Astrocyte (in vitro differentiated cells and primary cell): ENCODE results near the gene L3MBTL1. TPM values are rescaled to one million over a fixed set of nuclear protein-coding genes. Genes with fewer than 3 reads are reported as not detected.

Source experiments
- DNase-seq: peaks from one replicate; pipeline ENCODE4 v3.0.0-alpha.2; 2010; ENCODE audit warnings: low read depth
- FAIRE-seq: peaks from 2 replicates; lab custom pipeline; 2011; peaks lifted over from hg19 to GRCh38; lab: Jason Lieb, UNC
- H2AFZ ChIP-seq: 2 replicates; pipeline ENCODE4 v1.6.0; 2012; ENCODE audit warnings: low read depth, low read length, inconsistent platforms
- H3K27ac ChIP-seq: 2 replicates; pipeline ENCODE4 v1.5.1; 2011; ENCODE audit warnings: low read depth, low read length, inconsistent platforms
- H3K27me3 ChIP-seq: 2 replicates; pipeline ENCODE4 v1.6.0; 2011; ENCODE audit warnings: low read length, inconsistent platforms; ENCODE audit not compliant: insufficient read depth
- H3K36me3 ChIP-seq: 2 replicates; pipeline ENCODE4 v1.5.1; 2011; ENCODE audit warnings: low read length, inconsistent platforms; ENCODE audit not compliant: insufficient read depth
- H3K4me1 ChIP-seq: 2 replicates; pipeline ENCODE4 v1.5.1; 2011; ENCODE audit warnings: low read length, inconsistent platforms; ENCODE audit not compliant: insufficient read depth
- H3K4me2 ChIP-seq: 2 replicates; pipeline ENCODE4 v1.6.0; 2012; ENCODE audit warnings: low read length, inconsistent platforms
- H3K4me3 ChIP-seq: 2 replicates; pipeline ENCODE4 v1.5.1; 2011; ENCODE audit warnings: low read depth, mild to moderate bottlenecking, low read length, inconsistent platforms; ENCODE audit not compliant: insufficient read depth
- H3K79me2 ChIP-seq: 2 replicates; pipeline ENCODE4 v1.6.0; 2012; ENCODE audit warnings: mild to moderate bottlenecking, low read length, inconsistent platforms; ENCODE audit not compliant: insufficient read depth
- H3K9ac ChIP-seq: 2 replicates; pipeline ENCODE4 v1.6.0; 2012; ENCODE audit warnings: mild to moderate bottlenecking, low read length, inconsistent platforms
- H3K9me3 ChIP-seq: 2 replicates; pipeline ENCODE4 v1.5.1; 2012; ENCODE audit warnings: low read depth, mild to moderate bottlenecking, low read length, inconsistent platforms; ENCODE audit not compliant: insufficient read depth
- H4K20me1 ChIP-seq: 2 replicates; pipeline ENCODE4 v1.6.0; 2012; ENCODE audit warnings: low read length, inconsistent platforms; ENCODE audit not compliant: insufficient read depth
- H3K27ac Mint-ChIP-seq: one replicate; pipeline ENCODE4 v1.8.0; 2021; ENCODE audit warnings: mild to moderate bottlenecking, mixed read lengths; ENCODE audit not compliant: unreplicated experiment
- H3K27me3 Mint-ChIP-seq: one replicate; pipeline ENCODE4 v1.8.0; 2021; ENCODE audit warnings: low read depth, mixed read lengths; ENCODE audit not compliant: unreplicated experiment
- H3K36me3 Mint-ChIP-seq: one replicate; pipeline ENCODE4 v1.8.0; 2021; ENCODE audit warnings: low read depth, mixed read lengths; ENCODE audit not compliant: unreplicated experiment
- H3K4me1 Mint-ChIP-seq: one replicate; pipeline ENCODE4 v1.8.0; 2021; ENCODE audit warnings: low read depth, mixed read lengths; ENCODE audit not compliant: unreplicated experiment
- H3K4me3 Mint-ChIP-seq: one replicate; pipeline ENCODE4 v1.8.0; 2021; ENCODE audit warnings: mild to moderate bottlenecking, moderate library complexity, mixed read lengths; ENCODE audit not compliant: unreplicated experiment
- H3K9me3 Mint-ChIP-seq: one replicate; pipeline ENCODE4 v1.8.0; 2021; ENCODE audit warnings: mild to moderate bottlenecking, mixed read lengths; ENCODE audit not compliant: unreplicated experiment
- CTCF ChIP-seq: IDR thresholded peaks from 2 replicates; pipeline ENCODE4 v1.5.1; 2011; ENCODE audit warnings: low read depth, mild to moderate bottlenecking, inconsistent platforms, low read length, moderate library complexity; ENCODE audit not compliant: insufficient read depth
- EZH2 ChIP-seq: IDR thresholded peaks from 2 replicates; pipeline ENCODE4 v1.6.1; 2012; ENCODE audit warnings: mild to moderate bottlenecking, low read length, inconsistent platforms; ENCODE audit not compliant: insufficient read depth
- total RNA-seq: library from RNA; stranded (reverse); gene quantifications from 2 replicates; pipeline ENCODE4 v1.2.1, GENCODE V29; 2021

L3MBTL1 gene
- total RNA-seq, 1 donor from 2014 or later = 13.0 TPM

GRCh38 chr20:43508106-43508505, 609 bp downstream of the L3MBTL1 start:
- Histone ChIP-seq H3K4me3 (peak overlapping the region; percentile 63), H3K27ac (no peak overlapping the region), H3K9ac (peak overlapping the region; percentile 52), H3K36me3 (no peaks in the 10 kb centered on the region), H3K4me1 (peaks cover 3% of the 10 kb centered on the region), H3K79me2 (no peaks in the 10 kb centered on the region), H3K4me2 (peak overlapping the region; percentile 91), H3K9me3 (no peaks in the 10 kb centered on the region), H2AFZ (peak overlapping the region; percentile 86), H4K20me1 (no peaks in the 10 kb centered on the region), H3K27me3 (peaks cover 22% of the 10 kb centered on the region)
- H3K27me3 Mint-ChIP-seq = peaks cover 23% of the 10 kb centered on the region
- TF ChIP-seq CTCF (no peak), EZH2 (no peak)
- H3K4me1 Mint-ChIP-seq = no peaks in the 10 kb centered on the region
- H3K9me3 Mint-ChIP-seq = peaks cover 4% of the 10 kb centered on the region
- no peaks in the 10 kb centered on the region for H3K36me3 Mint-ChIP-seq
- H3K27ac Mint-ChIP-seq = no peak overlapping the region
- no peak for DNase-seq
- peak overlapping the region; percentile 89 for H3K4me3 Mint-ChIP-seq
- no peak for FAIRE-seq

- no peak for TF ChIP-seq EZH2
- TF ChIP-seq CTCF = no peak
- H3K4me1 ChIP-seq = peaks cover 7% of the 10 kb centered on the region
- Mint-ChIP-seq H3K9me3 (peaks cover 4% of the 10 kb centered on the region), H3K4me1 (no peaks in the 10 kb centered on the region), H3K36me3 (no peaks in the 10 kb centered on the region), H3K4me3 (peak overlapping the region; percentile 89), H3K27me3 (peaks cover 21% of the 10 kb centered on the region), H3K27ac (no peak overlapping the region)
- H3K27me3 ChIP-seq = peaks cover 22% of the 10 kb centered on the region
- no peaks in the 10 kb centered on the region for H4K20me1 ChIP-seq
- no peaks in the 10 kb centered on the region for H3K79me2 ChIP-seq
- peak overlapping the region; percentile 63 for H3K4me3 ChIP-seq
- H3K27ac ChIP-seq = no peak overlapping the region
- DNase-seq = no peak
- no peak overlapping the region for H2AFZ ChIP-seq
- no peak for FAIRE-seq
- H3K4me2 ChIP-seq = peak overlapping the region; percentile 91
- no peak overlapping the region for H3K9ac ChIP-seq
- no peaks in the 10 kb centered on the region for H3K9me3 ChIP-seq
- H3K36me3 ChIP-seq = no peaks in the 10 kb centered on the region
Measured at GRCh38 chr20:43508604-43509040, 1.1 kb downstream of the L3MBTL1 start.

GRCh38 chr20:43511879-43512278, 4.4 kb downstream of the L3MBTL1 start:
- Histone ChIP-seq H3K9ac (no peak overlapping the region), H3K27ac (no peak overlapping the region), H3K79me2 (no peaks in the 10 kb centered on the region), H3K4me2 (no peak overlapping the region), H3K4me3 (no peak overlapping the region), H3K27me3 (peaks cover 4% of the 10 kb centered on the region), H3K4me1 (peaks cover 7% of the 10 kb centered on the region), H4K20me1 (no peaks in the 10 kb centered on the region), H3K36me3 (no peaks in the 10 kb centered on the region), H3K9me3 (no peaks in the 10 kb centered on the region), H2AFZ (no peak overlapping the region)
- no peak for TF ChIP-seq CTCF
- no peak for TF ChIP-seq EZH2
- Mint-ChIP-seq H3K4me3 (no peak overlapping the region), H3K27me3 (peaks cover 3% of the 10 kb centered on the region), H3K9me3 (peaks cover 1% of the 10 kb centered on the region), H3K4me1 (no peaks in the 10 kb centered on the region), H3K36me3 (no peaks in the 10 kb centered on the region), H3K27ac (no peak overlapping the region)
- FAIRE-seq (no peak), DNase-seq (no peak)
